T-helper 2 cell treated with Interferon-gamma antibody and Interleukin-4, amounts not matched to agents 100 ng/mL and 5 ng/mL, for 36 hours (primary cell): Measurements from ENCODE around the gene C1R. TPM values are rescaled to one million over a fixed set of nuclear protein-coding genes. Genes with fewer than 3 reads are reported as not detected.
"Not testable (repeated sequence)": the region's sequence is repeated elsewhere in the genome, so short reads cannot be mapped to it uniquely, and the experiment has no call there.

Experiments
- intact Hi-C: fragments of 100-400 bp; cut with micrococcal nuclease; formaldehyde crosslinking; loops from one replicate; pipeline ENCODE4 v1.15.1; 2023
- total RNA-seq: library from RNA; stranded (reverse); gene quantifications from 2 replicates; pipeline ENCODE4 v1.2.3, GENCODE V29; 2022

C1R gene
- total RNA-seq, 1 donor from 2014 or later: 2.6 TPM

DNA sequence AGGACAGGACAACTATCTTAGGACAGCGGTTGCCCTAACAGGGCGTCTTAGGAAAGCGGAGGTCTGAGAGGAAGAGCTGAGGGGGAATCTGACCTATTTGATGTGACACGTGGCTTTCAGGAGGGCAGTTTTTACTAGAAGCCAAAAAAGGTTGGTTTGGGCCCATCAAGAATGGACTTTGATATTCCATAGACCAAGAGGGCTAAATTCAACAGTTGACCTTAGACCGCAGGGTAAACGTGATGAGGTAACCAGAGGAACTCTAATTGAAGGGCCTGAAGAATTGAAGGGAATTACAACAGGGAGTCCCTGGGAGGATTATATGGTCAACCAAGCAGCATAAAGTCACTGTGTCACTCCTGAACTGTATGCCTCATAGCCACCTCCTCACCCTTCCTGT, 20.2 kb downstream of the C1R start:
- intact Hi-C loops: no loop called here

DNA sequence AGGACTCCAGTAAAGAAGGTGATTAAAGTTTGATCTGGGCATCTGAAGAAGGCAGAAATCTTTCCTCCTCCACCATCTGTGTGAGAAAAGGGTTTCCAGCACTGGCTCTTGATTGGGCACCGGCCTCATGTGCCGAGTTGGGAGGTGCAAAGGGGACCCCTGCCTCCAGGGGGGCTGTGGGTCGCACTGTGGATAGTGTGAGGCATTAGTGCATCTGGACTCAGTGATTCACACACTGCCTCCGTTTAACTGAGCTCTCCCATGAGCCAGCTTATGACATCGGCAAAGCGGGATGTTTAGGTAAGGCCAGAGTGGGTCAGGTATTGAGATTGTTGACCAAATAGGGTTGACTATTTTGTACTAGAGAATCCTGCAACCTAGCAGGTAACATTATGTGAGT, 22.9 kb downstream of the C1R start:
- intact Hi-C loops: no loop called here

DNA sequence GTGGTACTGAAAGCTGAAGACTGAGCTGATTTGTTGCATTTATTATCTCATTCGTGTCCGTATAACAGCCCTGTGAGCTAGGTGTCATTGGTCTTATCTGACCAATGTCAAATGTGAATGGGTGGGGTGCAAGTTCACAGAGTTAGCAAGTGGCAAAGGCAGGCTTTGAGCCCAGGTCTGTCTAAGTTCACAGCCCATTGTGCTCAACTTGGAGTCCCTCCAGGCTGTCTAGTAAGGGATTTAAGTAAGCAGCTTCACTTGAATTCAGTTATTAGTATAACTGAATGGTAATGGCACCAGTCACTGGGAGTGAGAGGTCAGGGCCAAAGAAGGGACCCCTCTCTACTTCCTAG, 23.3 kb downstream of the C1R start:
- intact Hi-C loops: no loop called here

DNA sequence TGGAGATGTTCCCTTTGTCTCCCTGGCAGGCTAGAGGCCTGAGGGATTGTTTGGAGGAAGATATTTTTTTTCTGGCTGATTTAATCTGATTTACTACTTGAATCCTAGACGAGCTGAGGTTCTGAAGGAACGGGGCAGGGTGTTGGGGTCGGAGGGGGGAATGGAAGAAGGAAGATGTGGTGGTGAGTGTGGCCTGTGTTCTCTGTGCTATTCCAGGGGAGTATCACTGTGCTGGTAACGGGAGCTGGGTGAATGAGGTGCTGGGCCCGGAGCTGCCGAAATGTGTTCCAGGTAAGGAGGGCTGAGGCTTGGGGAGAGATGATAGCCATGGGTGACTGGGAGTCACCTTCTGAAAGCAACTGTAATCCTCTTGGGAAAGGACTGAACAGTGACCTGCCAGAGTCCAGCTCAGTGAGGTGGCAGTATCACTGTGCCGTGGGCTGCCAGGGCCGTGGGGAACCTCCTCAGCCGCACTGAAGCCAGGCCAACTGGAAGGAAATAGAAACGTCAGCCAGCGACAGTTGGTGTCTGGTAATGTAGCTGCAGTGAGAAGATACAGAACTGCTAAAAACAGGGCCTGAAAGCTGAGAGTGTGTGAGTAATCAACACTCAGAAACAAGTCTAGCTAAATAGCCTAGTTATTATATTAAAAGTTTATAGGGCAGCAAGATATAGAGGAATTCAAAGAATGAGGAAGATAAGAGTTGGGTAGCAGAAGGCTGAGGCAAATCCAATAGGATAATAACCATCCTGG, 23.8 kb downstream of the C1R start:
- intact Hi-C loops: no loop called here

DNA sequence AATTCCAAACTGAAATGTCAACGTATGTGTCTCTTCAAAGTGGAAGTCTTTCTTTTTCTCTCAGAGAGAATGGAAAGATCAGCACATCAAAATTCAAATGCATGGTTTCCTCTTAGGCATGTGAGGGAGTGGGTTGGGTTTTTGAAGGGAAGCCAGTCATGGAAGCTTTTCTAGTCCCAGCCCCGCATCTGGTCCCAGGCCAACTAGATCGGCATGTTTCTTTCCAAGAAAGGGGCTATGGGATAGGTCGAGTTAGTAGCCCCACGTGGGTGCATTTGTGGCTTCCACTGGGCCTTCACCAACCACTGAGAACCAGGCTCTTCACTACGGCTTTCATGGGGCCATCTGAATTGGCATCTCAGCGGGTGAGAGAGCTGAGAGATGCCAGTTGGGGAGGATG, 25.1 kb downstream of the C1R start:
- intact Hi-C loops: no loop called here

DNA sequence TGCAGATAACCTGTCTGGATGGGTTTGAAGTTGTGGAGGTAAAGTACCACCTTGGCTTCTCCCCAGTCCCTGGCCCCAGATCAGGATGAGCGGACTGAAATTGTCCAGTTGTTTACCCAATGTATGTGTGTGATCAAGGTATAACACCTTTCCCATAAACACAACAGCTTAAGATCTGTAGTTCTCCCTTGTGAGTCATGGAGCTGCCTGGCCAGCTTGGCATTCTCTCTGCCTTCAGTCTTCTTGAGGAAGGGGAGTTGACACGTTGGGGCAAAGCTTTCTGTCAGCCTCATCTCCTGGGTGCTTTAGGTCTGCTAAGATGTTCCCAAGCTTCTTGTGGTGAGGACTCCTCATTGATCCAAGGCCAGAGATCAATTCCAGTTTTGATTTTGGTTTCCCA, 25.6 kb downstream of the C1R start:
- intact Hi-C loops: no loop called here

DNA sequence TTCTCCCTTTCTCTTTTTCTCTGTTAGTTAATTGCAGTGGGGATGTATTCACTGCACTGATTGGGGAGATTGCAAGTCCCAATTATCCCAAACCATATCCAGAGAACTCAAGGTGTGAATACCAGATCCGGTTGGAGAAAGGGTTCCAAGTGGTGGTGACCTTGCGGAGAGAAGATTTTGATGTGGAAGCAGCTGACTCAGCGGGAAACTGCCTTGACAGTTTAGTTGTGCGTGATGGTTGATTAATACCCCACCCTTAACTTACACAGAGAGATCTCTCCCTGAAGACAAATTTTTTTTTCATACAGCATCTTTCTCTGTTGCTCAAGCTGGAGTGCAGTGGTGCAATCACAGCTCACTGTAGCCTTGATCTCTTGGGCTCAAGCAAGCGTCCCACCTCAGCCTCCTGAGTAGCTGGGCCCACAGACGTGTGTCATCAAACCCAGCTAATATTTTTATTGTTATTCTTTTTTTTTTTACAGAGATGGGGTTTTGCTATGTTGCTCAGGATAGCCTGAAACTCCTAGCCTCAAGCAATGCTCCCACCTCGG, 27.1 kb downstream of the C1R start:
- intact Hi-C loops: no loop called here

DNA sequence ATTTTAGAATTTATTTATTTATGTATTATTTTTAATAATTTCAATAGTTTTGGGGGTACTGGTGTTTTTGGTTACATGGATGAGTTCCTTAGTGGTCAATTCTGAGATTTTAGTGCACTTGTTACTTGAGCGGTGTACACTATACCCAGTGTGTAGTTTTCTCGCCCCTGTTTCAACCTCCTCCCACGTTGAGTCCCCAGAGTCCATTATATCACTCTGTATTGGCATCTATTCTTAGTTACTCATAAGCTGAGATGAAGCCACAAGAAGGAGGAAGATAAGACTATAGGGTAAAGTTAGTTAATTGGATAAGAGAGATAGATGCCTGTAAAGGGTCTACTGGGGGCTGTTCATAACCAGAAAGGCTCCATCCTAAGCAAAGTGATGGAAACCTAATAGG, 27.7 kb downstream of the C1R start:
- intact Hi-C loops: no loop called here

DNA sequence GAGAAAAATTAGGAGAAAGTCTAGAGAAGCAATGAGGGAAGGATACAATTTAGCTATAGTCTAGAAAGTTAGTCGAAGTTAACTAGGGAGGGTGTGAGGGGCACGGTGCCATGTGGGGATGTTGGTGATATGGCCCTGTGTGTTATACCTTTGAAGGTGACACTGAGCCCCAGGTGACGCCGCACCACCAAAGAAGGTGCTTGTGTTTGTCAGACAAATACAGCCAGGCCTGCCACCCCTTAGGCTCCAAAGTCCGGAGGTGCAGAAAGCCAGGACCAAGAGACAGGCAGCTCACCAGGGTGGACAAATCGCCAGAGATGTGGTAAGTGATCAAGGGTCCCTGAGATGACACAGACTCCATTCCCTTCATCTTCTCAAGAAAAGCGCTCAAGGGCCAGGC, 30.6 kb downstream of the C1R start:
- intact Hi-C loops: no loop called here

DNA sequence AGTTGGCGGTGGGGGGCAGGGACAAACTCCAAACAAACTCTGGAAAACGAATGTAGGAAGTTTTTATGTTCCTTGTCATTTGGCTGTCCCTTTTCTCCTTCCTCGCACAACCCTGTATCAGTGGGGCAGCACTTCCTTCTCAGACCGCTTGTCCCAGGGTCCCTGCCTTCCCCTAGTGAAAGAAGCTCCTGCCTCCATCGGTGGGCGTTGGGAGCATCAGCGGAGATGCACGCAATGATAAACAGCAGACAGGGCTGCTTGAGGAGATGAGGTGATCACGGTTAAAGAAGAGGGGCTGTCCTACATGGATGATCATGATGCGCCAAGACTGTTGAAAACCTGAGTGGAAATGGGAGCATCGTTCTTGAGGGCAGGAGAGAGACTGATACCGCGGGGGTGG, 31.1 kb downstream of the C1R start:
- intact Hi-C loops: no loop called here

DNA sequence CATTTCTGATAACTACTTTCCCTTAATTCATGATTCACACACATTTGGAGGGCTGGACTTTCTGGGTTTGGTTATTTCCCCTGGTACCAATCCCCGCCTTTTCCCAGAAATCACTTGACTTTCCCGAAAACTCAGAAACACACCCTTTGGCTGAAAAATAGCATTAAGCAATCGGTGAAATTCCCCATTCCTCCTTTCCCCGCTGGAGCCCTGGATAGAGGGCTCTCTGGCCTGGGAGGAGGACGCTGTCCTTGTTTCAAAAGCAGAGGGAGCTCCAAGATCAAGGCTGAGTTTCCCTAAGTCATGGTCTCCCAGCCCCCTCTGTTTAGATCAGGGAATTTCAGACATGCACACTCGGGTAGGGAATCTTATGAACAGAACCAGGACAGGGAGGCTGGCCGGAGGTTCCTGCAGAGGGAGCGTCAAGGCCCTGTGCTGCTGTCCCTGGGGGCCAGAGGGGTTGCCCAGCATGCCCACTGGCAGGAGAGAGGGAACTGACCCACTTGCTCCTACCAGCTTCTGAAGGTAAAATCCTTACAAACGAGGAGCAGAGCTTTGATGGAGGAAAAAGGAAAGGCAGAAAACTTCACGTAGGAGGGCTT, 31.8 kb downstream of the C1R start, which contains the start of gene C1S:
C1S (plus strand) TSS at position 366 of the 602 bp plus-strand sequence. CDS start 1,195 bp downstream, outside the sequence.
- intact Hi-C loops: no loop called here

DNA sequence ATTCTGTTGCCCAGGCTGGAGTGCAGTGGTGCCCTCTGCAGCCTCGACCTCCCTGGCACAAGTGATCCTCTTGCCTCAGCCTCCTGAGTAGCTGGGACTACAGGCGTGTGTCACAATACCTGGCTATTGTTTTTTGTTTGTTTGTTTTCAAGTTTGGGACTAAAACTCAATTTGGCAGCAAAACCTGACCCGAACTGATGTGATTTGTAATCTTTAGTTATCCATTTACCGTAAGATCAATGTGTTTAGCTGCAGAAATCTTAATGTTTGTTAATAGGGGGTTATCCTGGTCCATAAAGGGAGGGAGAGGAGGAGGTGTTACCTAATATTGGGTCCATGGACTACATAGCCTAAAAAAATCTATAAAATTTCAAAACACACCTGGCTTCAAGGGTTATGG, 32.5 kb downstream of the C1R start:
- intact Hi-C loops: no loop called here

DNA sequence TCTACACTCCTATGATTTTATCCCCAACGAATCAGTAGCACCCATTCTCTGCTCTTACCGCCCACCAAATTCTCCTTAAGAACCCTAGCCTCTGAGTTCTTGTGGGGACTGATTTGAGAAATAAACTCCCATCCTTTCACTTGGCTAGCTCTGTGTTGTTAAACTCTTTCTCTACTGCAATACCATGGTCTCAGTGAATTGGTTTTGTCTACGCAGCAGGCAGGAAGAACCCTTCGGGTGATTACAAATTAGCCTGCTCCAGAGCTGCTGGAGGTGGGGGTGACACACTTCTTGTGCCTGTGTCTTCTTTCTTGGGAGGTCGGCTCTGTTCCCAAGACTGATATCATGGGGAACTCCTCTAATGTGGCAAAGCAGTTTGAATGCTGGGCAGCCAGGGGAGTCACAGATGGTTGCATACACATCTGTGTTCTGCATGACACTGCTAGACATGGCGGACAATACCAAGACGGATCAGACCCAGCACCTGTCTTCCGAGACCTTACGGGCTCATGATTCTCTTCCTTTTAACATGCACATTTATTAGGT, 33.3 kb downstream of the C1R start:
- intact Hi-C loops: no loop called here

DNA sequence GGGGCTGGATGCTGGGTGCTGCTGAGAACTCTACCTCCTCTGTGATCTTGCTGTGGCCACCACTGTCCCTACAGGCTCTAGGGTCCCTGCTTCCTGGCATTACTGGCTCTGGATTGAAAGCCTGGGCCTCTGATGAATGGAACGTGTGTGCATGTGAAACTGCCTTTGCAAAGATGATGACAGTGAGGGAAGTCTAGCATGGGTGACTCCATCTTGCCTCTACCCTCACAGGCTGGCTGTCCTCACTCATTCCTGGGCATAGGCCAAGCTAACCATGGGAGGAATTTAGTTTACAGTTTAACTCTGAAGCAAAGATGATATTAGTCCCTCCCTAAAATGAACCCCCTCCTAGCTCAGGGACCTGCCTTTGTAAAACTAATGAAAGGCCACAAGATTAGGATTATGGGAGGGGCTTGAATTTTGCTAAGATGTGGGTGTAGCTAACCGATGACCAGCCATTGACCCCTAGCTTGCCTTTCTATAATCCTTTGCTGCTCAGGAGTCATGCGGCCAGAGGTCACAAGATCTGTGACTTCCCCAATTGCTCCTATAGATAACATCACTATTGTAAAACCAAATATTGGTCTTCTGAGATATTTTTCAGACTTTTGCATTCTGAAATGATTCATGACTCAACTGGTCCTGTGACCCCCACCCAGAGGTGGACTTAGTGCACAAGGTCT, 33.9 kb downstream of the C1R start:
- intact Hi-C loops: no loop called here

DNA sequence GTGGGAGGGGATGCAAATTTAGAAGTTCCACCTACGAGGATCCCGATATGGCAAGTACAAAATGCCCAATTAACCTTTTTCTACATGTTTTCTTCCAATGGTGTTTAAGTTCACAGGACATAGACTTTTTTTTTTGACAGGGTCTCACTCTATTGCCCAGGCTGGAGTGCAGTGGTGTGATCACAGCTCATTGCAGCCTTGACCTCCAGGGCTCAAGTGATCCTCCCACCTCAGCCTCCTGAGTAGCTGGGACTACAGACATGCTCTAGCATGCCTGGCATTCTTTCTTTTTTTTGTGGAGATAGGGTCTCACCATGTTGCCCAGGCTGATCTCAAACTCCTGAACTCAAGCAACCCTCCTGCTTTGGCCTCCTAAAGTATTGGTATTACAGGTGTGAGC, 36.5 kb downstream of the C1R start:
- intact Hi-C loops: not testable (repeated sequence)

DNA sequence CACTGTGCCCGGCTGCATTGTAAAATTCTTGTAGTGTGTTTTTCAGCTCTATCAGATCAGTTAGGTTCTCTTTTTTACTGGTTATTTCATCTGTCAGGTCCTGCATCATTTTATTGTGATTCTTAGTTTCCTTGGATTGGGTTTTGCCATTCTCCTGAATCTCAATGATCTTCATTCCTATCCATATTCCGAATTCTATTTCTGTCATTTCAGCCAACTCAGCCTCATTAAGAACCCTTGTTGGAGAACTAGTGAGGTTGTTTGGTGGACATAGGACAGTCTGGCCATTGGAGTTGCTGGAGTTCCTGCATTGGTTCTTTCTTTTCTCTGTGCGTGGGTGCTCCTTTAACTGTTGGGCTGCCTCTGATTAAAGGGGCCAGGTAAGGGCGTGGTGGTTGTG, 37.3 kb downstream of the C1R start:
- intact Hi-C loops: no loop called here

DNA sequence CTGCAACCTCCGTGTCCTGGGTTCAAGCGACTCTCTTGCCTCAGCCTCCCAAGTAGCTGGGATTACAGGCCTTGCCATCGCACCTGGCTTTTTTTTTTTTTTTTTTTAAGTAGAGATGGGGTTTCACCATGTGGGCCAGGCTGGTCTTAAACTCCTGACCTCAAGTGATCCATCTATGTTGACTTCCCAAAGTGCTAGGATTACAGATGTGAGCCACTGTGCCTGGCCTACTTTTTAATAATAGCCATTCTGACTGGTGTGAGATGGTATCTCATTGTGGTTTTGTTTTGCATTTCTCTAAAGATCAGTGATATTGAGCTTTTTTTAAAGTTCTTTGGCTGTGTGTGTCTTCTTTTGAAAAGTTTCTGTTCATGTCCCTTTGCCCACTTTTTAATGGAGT, 42.3 kb downstream of the C1R start:
- intact Hi-C loops: not testable (repeated sequence)

DNA sequence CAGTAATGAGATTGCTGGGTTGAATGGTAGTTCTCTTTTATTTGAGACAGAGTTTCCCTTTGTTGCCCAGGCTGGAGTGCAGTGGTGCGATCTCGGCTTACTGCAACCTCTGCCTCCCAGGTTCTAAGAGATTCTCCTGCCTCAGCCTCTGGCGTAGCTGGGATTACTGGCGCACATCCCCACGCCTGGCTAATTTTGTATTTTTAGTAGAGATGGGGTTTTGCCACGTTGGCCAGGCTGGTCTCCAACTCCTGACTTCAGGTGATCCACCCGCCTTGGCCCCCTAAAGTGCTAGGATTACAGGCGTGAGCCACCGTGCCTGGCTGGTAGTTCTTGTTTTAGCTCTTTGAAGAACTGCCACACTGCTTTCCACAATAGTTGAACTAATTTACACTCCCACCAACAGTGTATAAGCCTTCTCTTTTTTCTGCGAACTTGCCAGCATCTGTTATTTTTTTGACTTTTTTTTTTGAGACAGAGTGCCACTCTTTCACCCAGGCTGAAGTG, 42.7 kb downstream of the C1R start:
- intact Hi-C loops: not testable (repeated sequence)

DNA sequence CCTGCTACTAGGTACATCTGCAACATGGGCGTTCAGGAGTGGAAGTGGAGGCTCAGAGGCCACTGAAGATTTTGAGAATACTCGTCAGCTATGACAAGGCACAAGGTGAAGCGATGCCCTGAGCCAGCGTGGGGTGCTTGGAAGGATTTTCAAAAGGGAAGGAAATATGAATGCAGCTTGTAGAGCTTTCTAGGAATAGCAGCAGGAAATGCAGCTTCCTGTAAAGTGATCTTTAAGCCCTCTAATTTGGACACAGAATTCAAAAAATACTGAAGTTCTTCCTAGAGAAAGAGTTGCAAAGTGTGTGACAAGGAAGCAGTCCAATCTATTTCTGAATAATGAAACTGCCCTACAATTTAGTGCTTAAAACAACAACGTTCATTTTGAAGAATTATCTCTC, 44.9 kb downstream of the C1R start:
- intact Hi-C loops: no loop called here

DNA sequence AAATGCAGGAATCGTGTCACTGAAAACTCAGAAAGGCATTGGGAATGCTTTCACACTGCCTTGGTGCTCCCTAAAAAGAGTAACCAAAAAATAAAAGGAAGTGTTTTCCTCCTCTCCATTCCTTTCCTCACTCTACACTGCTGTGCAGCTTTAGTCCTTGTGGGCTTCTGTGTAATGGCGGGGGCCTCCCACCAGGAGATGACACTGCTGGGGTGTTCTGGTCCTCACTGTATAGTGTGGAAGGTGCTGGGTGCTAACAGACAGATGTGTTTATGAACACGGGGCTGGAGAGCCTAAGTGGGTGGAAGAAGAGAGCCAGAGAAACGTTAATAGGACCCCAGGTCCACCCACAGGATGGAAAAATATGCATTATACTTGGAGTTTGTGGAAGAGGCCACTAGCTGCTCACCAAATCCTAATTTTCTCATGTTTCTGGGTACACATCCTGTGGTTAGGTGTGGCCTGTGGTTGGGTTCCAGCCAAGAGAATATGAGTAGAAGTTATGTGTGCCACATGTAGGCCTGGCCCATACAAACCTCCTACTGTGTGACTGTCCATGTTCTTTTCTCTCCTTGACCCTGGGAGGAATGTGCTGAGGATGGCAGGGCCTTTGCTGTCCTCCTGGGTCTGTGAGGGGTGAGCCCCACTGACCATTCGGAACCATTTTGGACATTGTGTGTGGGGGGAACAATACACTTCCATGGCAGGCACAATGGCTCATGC, 45.7 kb downstream of the C1R start:
- intact Hi-C loops: no loop called here

DNA sequence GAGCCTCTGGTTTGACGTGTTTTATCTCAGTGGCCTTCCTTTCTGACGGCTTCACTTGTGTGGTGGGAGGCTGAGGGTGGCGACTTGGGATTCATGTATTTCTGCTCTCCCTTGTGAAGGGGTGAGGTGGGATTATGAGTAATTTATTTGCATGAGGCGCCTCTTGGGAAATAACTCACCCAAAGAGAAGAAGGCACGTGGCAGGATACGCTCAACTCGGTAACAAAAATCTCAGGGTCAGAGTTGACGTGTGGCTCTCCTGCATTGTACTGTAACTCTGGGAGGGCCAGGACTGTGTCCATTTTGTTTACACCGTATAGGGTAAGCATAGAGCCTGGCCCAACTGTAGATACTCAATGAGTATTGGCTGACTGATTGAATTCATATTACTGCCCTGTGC, 46.3 kb downstream of the C1R start:
- intact Hi-C loops: no loop called here
